ENCODE data around the gene TNFRSF6B.

Gene TNFRSF6B

GRCh38 chr20:63691711-63692435 is 4.6 kb upstream of the TNFRSF6B start:
- no peak for TF ChIP-seq CTCF (conservative IDR thresholded peaks at IDR 0.05)
- no peak for TF ChIP-seq ZFX (IDR thresholded peaks at IDR 0.05)
- H3K27ac ChIP-seq, result no peak overlapping the region

GRCh38 chr20:63692436-63693082 is 3.9 kb upstream of the TNFRSF6B start:
- no peak overlapping the region for H3K27ac ChIP-seq
- no peak for TF ChIP-seq CTCF (conservative IDR thresholded peaks at IDR 0.05)
- TF ChIP-seq ZFX (IDR thresholded peaks at IDR 0.05), result no peak

GRCh38 chr20:63693083-63693732 is 3.2 kb upstream of the TNFRSF6B start:
- H3K27ac ChIP-seq, result no peak overlapping the region
- no peak for TF ChIP-seq ZFX (IDR thresholded peaks at IDR 0.05)
- no peak for TF ChIP-seq CTCF (conservative IDR thresholded peaks at IDR 0.05)

- H3K27ac ChIP-seq, result no peak overlapping the region
- TF ChIP-seq ZFX (IDR thresholded peaks at IDR 0.05), result no peak
- no peak for TF ChIP-seq CTCF (conservative IDR thresholded peaks at IDR 0.05)
These were observed 2.5 kb upstream of the TNFRSF6B start for GRCh38 chr20:63693733-63694583.

GRCh38 chr20:63694584-63695423 is 1.6 kb upstream of the TNFRSF6B start:
- no peak overlapping the region for H3K27ac ChIP-seq
- no peak for TF ChIP-seq CTCF (conservative IDR thresholded peaks at IDR 0.05)
- TF ChIP-seq ZFX (IDR thresholded peaks at IDR 0.05), result no peak

- no peak overlapping the region for H3K27ac ChIP-seq
- no peak for TF ChIP-seq CTCF (conservative IDR thresholded peaks at IDR 0.05)
- no peak for TF ChIP-seq ZFX (IDR thresholded peaks at IDR 0.05)
These were observed 787 bp upstream of the TNFRSF6B start for GRCh38 chr20:63695424-63696305.
